Neural cell (in vitro differentiated cells): ENCODE measurements around the gene CCNY. TPM values are rescaled to one million over a fixed set of nuclear protein-coding genes. Genes with fewer than 3 reads are reported as not detected.

Experiments used
- H2AFZ ChIP-seq: fragments of 200-600, 300-800 bp; sonication (generic), shearing (Covaris generic); 2 replicates; pipeline ENCODE4 v1.6.0; 2014; ENCODE audit warnings: low read depth, mild to moderate bottlenecking, antibody characterized with exemption, low read length, moderate library complexity
- H3F3A ChIP-seq: fragments of 200-600 bp; shearing (Covaris generic); 2 replicates; pipeline ENCODE4 v1.6.1; 2016; ENCODE audit warnings: mild to moderate bottlenecking, moderate library complexity, mixed read lengths, antibody characterized with exemption, low read length; ENCODE audit not compliant: insufficient read depth, poor library complexity, severe bottlenecking
- H3K27ac ChIP-seq: fragments of 200-600, 300-800 bp; sonication (generic), shearing (Covaris generic); 2 replicates; pipeline ENCODE4 v1.5.1; 2014; ENCODE audit warnings: mild to moderate bottlenecking, low read length, moderate library complexity
- H3K27me3 ChIP-seq: fragments of 300-800, 200-600 bp; sonication (generic), shearing (Covaris generic); 2 replicates; pipeline ENCODE4 v1.6.0; 2014; ENCODE audit warnings: mild to moderate bottlenecking, low read depth, low read length, moderate library complexity; ENCODE audit not compliant: insufficient read depth
- H3K36me3 ChIP-seq: fragments of 300-800, 200-600 bp; sonication (generic), shearing (Covaris generic); 2 replicates; pipeline ENCODE4 v1.5.1; 2014; ENCODE audit warnings: mild to moderate bottlenecking, antibody characterized with exemption, low read length, moderate library complexity; ENCODE audit not compliant: insufficient read depth
- H3K4me2 ChIP-seq: fragments of 300-800, 200-600 bp; sonication (generic), shearing (Covaris generic); 2 replicates; pipeline ENCODE4 v1.6.0; 2014; ENCODE audit warnings: mild to moderate bottlenecking, low read length
- H3K4me3 ChIP-seq: fragments of 300-800, 200-600 bp; sonication (generic), shearing (Covaris generic); 2 replicates; pipeline ENCODE4 v1.5.1; 2014; ENCODE audit warnings: mild to moderate bottlenecking, low read length, moderate library complexity
- H3K79me2 ChIP-seq: fragments of 200-600 bp; shearing (Covaris generic); replicated peaks from 2 replicates; pipeline ENCODE4 v1.6.0; 2014; ENCODE audit warnings: mild to moderate bottlenecking, low read length, moderate library complexity; ENCODE audit not compliant: insufficient read depth
- H3K9ac ChIP-seq: fragments of 300-800, 200-600 bp; sonication (generic), shearing (Covaris generic); 2 replicates; pipeline ENCODE4 v1.6.1; 2016; ENCODE audit warnings: mild to moderate bottlenecking, low read length, mixed read lengths
- H3K9me2 ChIP-seq: fragments of 200-600 bp; shearing (Covaris generic); 2 replicates; pipeline ENCODE4 v1.6.1; 2016; ENCODE audit warnings: mild to moderate bottlenecking, low read length, mixed read lengths; ENCODE audit not compliant: insufficient read depth
- H3K9me3 ChIP-seq: fragments of 200-600, 300-800 bp; sonication (generic), shearing (Covaris generic); 2 replicates; pipeline ENCODE4 v1.6.1; 2016; ENCODE audit warnings: mild to moderate bottlenecking, mixed run types, low read length, moderate library complexity, mixed read lengths
- H4K20me1 ChIP-seq: fragments of 200-600 bp; shearing (Covaris generic); 2 replicates; pipeline ENCODE4 v1.6.1; 2016; ENCODE audit warnings: mild to moderate bottlenecking, mixed run types; ENCODE audit not compliant: insufficient read depth
- EP300 ChIP-seq: fragments of 450-650 bp; conservative IDR thresholded peaks from 2 replicates; pipeline ENCODE4 v1.6.1; 2014; ENCODE audit warnings: antibody characterized with exemption, mild to moderate bottlenecking, moderate library complexity; ENCODE audit not compliant: poor library complexity, severe bottlenecking
- EZH2 ChIP-seq: fragments of 200-600, 300-800 bp; shearing (Covaris generic), sonication (generic); IDR thresholded peaks from 2 replicates; pipeline ENCODE4 v1.6.1; 2014; ENCODE audit warnings: antibody characterized with exemption, low read length, borderline replicate concordance, mild to moderate bottlenecking; ENCODE audit not compliant: insufficient read depth, poor library complexity, severe bottlenecking
- MXI1 ChIP-seq: fragments of 450-650 bp; conservative IDR thresholded peaks from 2 replicates; pipeline ENCODE4 v1.6.1; 2014; ENCODE audit warnings: antibody characterized with exemption, mild to moderate bottlenecking; ENCODE audit not compliant: poor library complexity, severe bottlenecking
- POLR2AphosphoS5 ChIP-seq: IDR thresholded peaks from 2 replicates; pipeline ENCODE4 v1.6.1; 2012
- RAD21 ChIP-seq: fragments of 450-650 bp; conservative IDR thresholded peaks from 2 replicates; pipeline ENCODE4 v1.6.1; 2014; ENCODE audit warnings: antibody characterized with exemption, mild to moderate bottlenecking, moderate library complexity
- REST ChIP-seq: IDR thresholded peaks from 2 replicates; pipeline ENCODE4 v1.6.1; 2012; ENCODE audit warnings: borderline replicate concordance
- SMC3 ChIP-seq: fragments of 450-650 bp; conservative IDR thresholded peaks from 2 replicates; pipeline ENCODE4 v1.6.1; 2014; ENCODE audit warnings: antibody characterized with exemption, mild to moderate bottlenecking, moderate library complexity; ENCODE audit not compliant: poor library complexity
- TAF1 ChIP-seq: IDR thresholded peaks from 2 replicates; pipeline ENCODE4 v1.6.1; 2012; ENCODE audit warnings: low read depth
- polyA plus RNA-seq: library from polyadenylated mRNA; depleted of rRNA; stranded (reverse); fragments of >200 nt; gene quantifications from 2 replicates; pipeline ENCODE4 v1.2.3, GENCODE V29; 2014
- TF ChIP-seq, protein P1 (sequence below): fragments of 450-650 bp; IDR thresholded peaks from 2 replicates; pipeline ENCODE4 v1.5.1; 2014; ENCODE audit warnings: antibody characterized with exemption, mild to moderate bottlenecking, moderate library complexity; ENCODE audit not compliant: poor library complexity, severe bottlenecking

Gene CCNY
- polyA plus RNA-seq, 1 donor from 2014 or later, result 36.4 TPM

DNA sequence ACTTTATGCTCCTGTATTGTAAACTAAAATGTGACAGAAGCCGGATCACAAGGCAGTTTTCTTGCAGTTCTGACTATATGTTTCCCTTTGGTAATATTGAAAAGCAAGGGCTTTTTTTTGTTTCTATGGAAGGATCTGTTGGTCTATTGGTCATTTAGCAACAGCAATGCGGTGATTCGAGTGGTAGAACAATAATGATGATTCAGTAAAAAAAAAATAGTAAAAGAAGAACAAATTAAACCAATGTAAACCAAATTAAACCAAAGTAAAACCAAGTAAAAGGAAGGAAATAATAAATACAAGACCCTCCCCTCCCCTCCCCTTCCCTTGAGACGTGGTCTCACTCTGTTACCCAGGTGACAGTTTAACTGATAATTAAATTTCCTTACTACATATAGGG lies 17.8 kb upstream of the CCNY start:
- Histone ChIP-seq H3K4me2 (no peak overlapping the region), H3F3A (no peaks in the 10 kb centered on the region), H3K36me3 (no peaks in the 10 kb centered on the region), H3K4me3 (no peak overlapping the region), H3K9me2 (no peaks in the 10 kb centered on the region), H3K27me3 (no peaks in the 10 kb centered on the region), H4K20me1 (no peaks in the 10 kb centered on the region), H3K27ac (no peak overlapping the region), H2AFZ (no peak overlapping the region), H3K9ac (no peak overlapping the region), H3K9me3 (no peaks in the 10 kb centered on the region), H3K79me2 (peaks cover 8% of the 10 kb centered on the region)
- TF ChIP-seq REST (no peak), MXI1 (no peak)
- TF ChIP-seq, protein P1, sequence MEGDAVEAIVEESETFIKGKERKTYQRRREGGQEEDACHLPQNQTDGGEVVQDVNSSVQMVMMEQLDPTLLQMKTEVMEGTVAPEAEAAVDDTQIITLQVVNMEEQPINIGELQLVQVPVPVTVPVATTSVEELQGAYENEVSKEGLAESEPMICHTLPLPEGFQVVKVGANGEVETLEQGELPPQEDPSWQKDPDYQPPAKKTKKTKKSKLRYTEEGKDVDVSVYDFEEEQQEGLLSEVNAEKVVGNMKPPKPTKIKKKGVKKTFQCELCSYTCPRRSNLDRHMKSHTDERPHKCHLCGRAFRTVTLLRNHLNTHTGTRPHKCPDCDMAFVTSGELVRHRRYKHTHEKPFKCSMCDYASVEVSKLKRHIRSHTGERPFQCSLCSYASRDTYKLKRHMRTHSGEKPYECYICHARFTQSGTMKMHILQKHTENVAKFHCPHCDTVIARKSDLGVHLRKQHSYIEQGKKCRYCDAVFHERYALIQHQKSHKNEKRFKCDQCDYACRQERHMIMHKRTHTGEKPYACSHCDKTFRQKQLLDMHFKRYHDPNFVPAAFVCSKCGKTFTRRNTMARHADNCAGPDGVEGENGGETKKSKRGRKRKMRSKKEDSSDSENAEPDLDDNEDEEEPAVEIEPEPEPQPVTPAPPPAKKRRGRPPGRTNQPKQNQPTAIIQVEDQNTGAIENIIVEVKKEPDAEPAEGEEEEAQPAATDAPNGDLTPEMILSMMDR, result no peak

DNA sequence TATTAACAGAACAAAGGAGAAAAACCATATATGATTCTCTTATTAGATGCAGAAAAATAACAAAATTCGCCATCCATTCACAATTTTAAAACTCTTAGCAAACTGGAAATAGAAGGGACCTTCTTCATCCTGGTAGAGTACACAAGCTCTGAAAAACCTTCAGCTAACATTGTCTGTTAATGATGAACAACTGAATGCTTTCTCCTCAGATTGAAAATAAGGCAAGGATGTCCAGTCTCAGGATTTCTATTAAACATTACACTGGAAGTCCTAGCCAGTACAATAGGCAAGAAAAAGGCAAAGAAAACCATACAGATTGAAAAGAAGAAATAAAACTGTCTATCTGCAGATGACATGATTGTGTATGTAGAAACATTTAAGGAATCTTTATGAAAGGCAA lies 16.0 kb upstream of the CCNY start:
- no peaks in the 10 kb centered on the region for H3K9me2 ChIP-seq
- no peak overlapping the region for H2AFZ ChIP-seq
- H3K4me3 ChIP-seq, result no peak overlapping the region
- TF ChIP-seq POLR2AphosphoS5 (no peak), MXI1 (no peak), REST (no peak), EP300 (no peak), SMC3 (no peak), RAD21 (no peak), EZH2 (no peak), TAF1 (no peak)
- TF ChIP-seq, protein P1, result no peak
- H3F3A ChIP-seq, result no peaks in the 10 kb centered on the region
- H3K79me2 ChIP-seq, result peaks cover 8% of the 10 kb centered on the region
- H3K9ac ChIP-seq, result no peak overlapping the region
- H3K4me2 ChIP-seq, result no peak overlapping the region
- no peaks in the 10 kb centered on the region for H3K27me3 ChIP-seq
- no peak overlapping the region for H3K27ac ChIP-seq
- no peaks in the 10 kb centered on the region for H3K9me3 ChIP-seq
- no peaks in the 10 kb centered on the region for H4K20me1 ChIP-seq
- H3K36me3 ChIP-seq, result no peaks in the 10 kb centered on the region
